Karpas-422 (cell line): Measurements from ENCODE around the gene ANKH. TPM values are rescaled to one million over a fixed set of nuclear protein-coding genes. Genes with fewer than 3 reads are reported as not detected.

Experiments
- DNase-seq: peaks from one replicate; pipeline ENCODE4 v3.0.0-alpha.2; 2015
- H2AFZ ChIP-seq: fragments of 200-600 bp; sonication (generic); 2 replicates; pipeline ENCODE4 v1.6.1; 2014; ENCODE audit warnings: antibody characterized with exemption, low read length, mixed read lengths
- H3K27ac ChIP-seq: fragments of 200-600 bp; sonication (generic); 2 replicates; pipeline ENCODE4 v1.5.1; 2014; ENCODE audit warnings: mild to moderate bottlenecking, low read length, moderate library complexity
- H3K27me3 ChIP-seq: fragments of 200-600 bp; sonication (generic); 2 replicates; pipeline ENCODE4 v1.6.1; 2014; ENCODE audit warnings: low read length, mixed read lengths
- H3K36me3 ChIP-seq: fragments of 200-600 bp; sonication (generic); 2 replicates; pipeline ENCODE4 v1.6.1; 2014; ENCODE audit warnings: low read length, mixed read lengths; ENCODE audit not compliant: insufficient read depth
- H3K4me1 ChIP-seq: fragments of 200-600 bp; sonication (generic); 2 replicates; pipeline ENCODE4 v1.6.1; 2014; ENCODE audit warnings: mild to moderate bottlenecking, low read length, mixed read lengths
- H3K4me2 ChIP-seq: fragments of 200-600 bp; sonication (generic); 2 replicates; pipeline ENCODE4 v1.6.1; 2014; ENCODE audit warnings: low read length, low read depth, mild to moderate bottlenecking; ENCODE audit not compliant: poor library complexity, severe bottlenecking
- H3K4me3 ChIP-seq: fragments of 200-600 bp; sonication (generic); 2 replicates; pipeline ENCODE4 v1.5.1; 2014; ENCODE audit warnings: mild to moderate bottlenecking, antibody characterized with exemption, low read length, mixed read lengths
- H3K79me2 ChIP-seq: fragments of 200-600 bp; sonication (generic); 2 replicates; pipeline ENCODE4 v1.6.1; 2014; ENCODE audit warnings: mild to moderate bottlenecking, low read length, mixed read lengths
- H3K9ac ChIP-seq: fragments of 200-600 bp; sonication (generic); 2 replicates; pipeline ENCODE4 v1.6.0; 2014; ENCODE audit warnings: low read length
- H3K9me2 ChIP-seq: fragments of 200-600 bp; sonication (generic), shearing (Covaris generic); replicated peaks from 2 replicates; pipeline ENCODE4 v1.6.0; 2014; ENCODE audit warnings: mild to moderate bottlenecking, low read length, moderate library complexity; ENCODE audit not compliant: insufficient read depth
- H3K9me3 ChIP-seq: fragments of 300-700, 200-600 bp; sonication (generic); 2 replicates; pipeline ENCODE4 v1.6.1; 2014; ENCODE audit warnings: low read length, mixed read lengths
- H4K20me1 ChIP-seq: fragments of 200-600 bp; sonication (generic); 2 replicates; pipeline ENCODE4 v1.6.1; 2014; ENCODE audit warnings: mild to moderate bottlenecking, antibody characterized with exemption, low read length, low read depth; ENCODE audit not compliant: insufficient read depth
- total RNA-seq: library from RNA; depleted of rRNA; stranded (reverse); fragments of >200 nt; shearing (Covaris generic); gene quantifications from 2 replicates; pipeline ENCODE4 v1.2.3, GENCODE V29; 2014; ENCODE audit warnings: low replicate concordance

The ANKH gene
- total RNA-seq, 1 experiment from 2014 or later, result 0.75 TPM

- Histone ChIP-seq H2AFZ (no peak overlapping the region), H3K9ac (no peak overlapping the region), H3K27ac (no peak overlapping the region), H3K36me3 (no peaks in the 10 kb centered on the region), H3K4me3 (no peak overlapping the region), H3K9me2 (no peaks in the 10 kb centered on the region), H3K4me2 (no peak overlapping the region), H3K27me3 (no peaks in the 10 kb centered on the region), H3K9me3 (no peaks in the 10 kb centered on the region), H3K4me1 (peaks cover 11% of the 10 kb centered on the region), H3K79me2 (no peaks in the 10 kb centered on the region), H4K20me1 (no peaks in the 10 kb centered on the region; the same call in 1 of the 2 replicates)
- DNase-seq, result no peak
Observed at GRCh38 chr5:14723701-14724132, 147.9 kb downstream of the ANKH start.

GRCh38 chr5:14722923-14723322, 148.7 kb downstream of the ANKH start:
- Histone ChIP-seq H4K20me1 (no peaks in the 10 kb centered on the region; the same call in 1 of the 2 replicates), H3K27ac (no peak overlapping the region), H3K27me3 (no peaks in the 10 kb centered on the region), H3K4me2 (no peak overlapping the region), H3K36me3 (no peaks in the 10 kb centered on the region), H2AFZ (no peak overlapping the region), H3K9me2 (no peaks in the 10 kb centered on the region), H3K79me2 (no peaks in the 10 kb centered on the region), H3K9ac (no peak overlapping the region), H3K9me3 (no peaks in the 10 kb centered on the region), H3K4me3 (no peak overlapping the region), H3K4me1 (peaks cover 11% of the 10 kb centered on the region)
- DNase-seq, result no peak

GRCh38 chr5:14721990-14722656, 149.5 kb downstream of the ANKH start:
- H2AFZ ChIP-seq, result no peak overlapping the region
- H3K4me3 ChIP-seq, result no peak overlapping the region
- no peaks in the 10 kb centered on the region for H4K20me1 ChIP-seq
- H3K9ac ChIP-seq, result no peak overlapping the region
- peaks cover 11% of the 10 kb centered on the region for H3K4me1 ChIP-seq
- no peak overlapping the region for H3K27ac ChIP-seq
- H3K4me2 ChIP-seq, result no peak overlapping the region
- no peaks in the 10 kb centered on the region for H3K36me3 ChIP-seq
- H3K27me3 ChIP-seq, result no peaks in the 10 kb centered on the region
- H3K9me3 ChIP-seq, result no peaks in the 10 kb centered on the region
- no peaks in the 10 kb centered on the region for H3K9me2 ChIP-seq
- no peak for DNase-seq
- H3K79me2 ChIP-seq, result no peaks in the 10 kb centered on the region

GRCh38 chr5:14720236-14720923, 151.2 kb downstream of the ANKH start:
- H4K20me1 ChIP-seq, result no peaks in the 10 kb centered on the region
- H3K4me3 ChIP-seq, result no peak overlapping the region
- H3K4me1 ChIP-seq, result peaks cover 11% of the 10 kb centered on the region
- no peaks in the 10 kb centered on the region for H3K9me3 ChIP-seq
- H3K9ac ChIP-seq, result no peak overlapping the region
- no peaks in the 10 kb centered on the region for H3K36me3 ChIP-seq
- no peak overlapping the region for H2AFZ ChIP-seq
- H3K79me2 ChIP-seq, result no peaks in the 10 kb centered on the region
- no peak overlapping the region for H3K27ac ChIP-seq
- no peaks in the 10 kb centered on the region for H3K9me2 ChIP-seq
- no peak overlapping the region for H3K4me2 ChIP-seq
- DNase-seq, result no peak
- no peaks in the 10 kb centered on the region for H3K27me3 ChIP-seq

- no peaks in the 10 kb centered on the region for H3K27me3 ChIP-seq
- H4K20me1 ChIP-seq, result no peaks in the 10 kb centered on the region
- no peaks in the 10 kb centered on the region for H3K9me2 ChIP-seq
- DNase-seq, result no peak
- H3K79me2 ChIP-seq, result no peaks in the 10 kb centered on the region
- no peak overlapping the region for H3K4me2 ChIP-seq
- no peak overlapping the region for H2AFZ ChIP-seq
- no peaks in the 10 kb centered on the region for H3K4me1 ChIP-seq
- no peaks in the 10 kb centered on the region for H3K36me3 ChIP-seq
- no peak overlapping the region for H3K9ac ChIP-seq
- no peaks in the 10 kb centered on the region for H3K9me3 ChIP-seq
- H3K27ac ChIP-seq, result no peak overlapping the region
- H3K4me3 ChIP-seq, result no peak overlapping the region
Observed at GRCh38 chr5:14718778-14719177, 152.8 kb downstream of the ANKH start.

- Histone ChIP-seq H3K9ac (no peak overlapping the region), H2AFZ (no peak overlapping the region), H3K27ac (no peak overlapping the region), H4K20me1 (no peaks in the 10 kb centered on the region), H3K4me1 (no peaks in the 10 kb centered on the region), H3K9me2 (no peaks in the 10 kb centered on the region), H3K9me3 (no peaks in the 10 kb centered on the region), H3K36me3 (no peaks in the 10 kb centered on the region), H3K4me2 (no peak overlapping the region), H3K79me2 (no peaks in the 10 kb centered on the region), H3K27me3 (no peaks in the 10 kb centered on the region), H3K4me3 (no peak overlapping the region)
- no peak for DNase-seq
Observed at GRCh38 chr5:14716755-14717752, 154.5 kb downstream of the ANKH start.

- Histone ChIP-seq H3K36me3 (no peaks in the 10 kb centered on the region), H3K27ac (no peak overlapping the region), H3K9me2 (no peaks in the 10 kb centered on the region), H4K20me1 (no peaks in the 10 kb centered on the region), H3K4me1 (no peaks in the 10 kb centered on the region), H3K9me3 (no peaks in the 10 kb centered on the region), H3K79me2 (no peaks in the 10 kb centered on the region), H3K9ac (no peak overlapping the region), H2AFZ (no peak overlapping the region), H3K4me3 (no peak overlapping the region), H3K4me2 (no peak overlapping the region), H3K27me3 (no peaks in the 10 kb centered on the region)
- no peak for DNase-seq
Observed at GRCh38 chr5:14715481-14715880, 156.1 kb downstream of the ANKH start.

- H3K9ac ChIP-seq, result no peak overlapping the region
- H3K36me3 ChIP-seq, result no peaks in the 10 kb centered on the region
- H2AFZ ChIP-seq, result no peak overlapping the region
- H3K27me3 ChIP-seq, result no peaks in the 10 kb centered on the region
- no peaks in the 10 kb centered on the region for H3K9me3 ChIP-seq
- H3K79me2 ChIP-seq, result no peaks in the 10 kb centered on the region
- no peak overlapping the region for H3K4me3 ChIP-seq
- H3K4me2 ChIP-seq, result no peak overlapping the region
- H3K4me1 ChIP-seq, result no peaks in the 10 kb centered on the region
- DNase-seq, result no peak
- no peaks in the 10 kb centered on the region for H4K20me1 ChIP-seq
- H3K27ac ChIP-seq, result no peak overlapping the region
- H3K9me2 ChIP-seq, result no peaks in the 10 kb centered on the region
Observed at GRCh38 chr5:14714706-14715105, 156.9 kb downstream of the ANKH start.
